Measurements from ENCODE around the gene DGKG.

GRCh38 chr3:186109897-186110803 lies 251.9 kb downstream of the DGKG start:
- no peak for TF ChIP-seq POLR2AphosphoS5 (IDR thresholded peaks at IDR 0.05)
- TF ChIP-seq, protein P1, sequence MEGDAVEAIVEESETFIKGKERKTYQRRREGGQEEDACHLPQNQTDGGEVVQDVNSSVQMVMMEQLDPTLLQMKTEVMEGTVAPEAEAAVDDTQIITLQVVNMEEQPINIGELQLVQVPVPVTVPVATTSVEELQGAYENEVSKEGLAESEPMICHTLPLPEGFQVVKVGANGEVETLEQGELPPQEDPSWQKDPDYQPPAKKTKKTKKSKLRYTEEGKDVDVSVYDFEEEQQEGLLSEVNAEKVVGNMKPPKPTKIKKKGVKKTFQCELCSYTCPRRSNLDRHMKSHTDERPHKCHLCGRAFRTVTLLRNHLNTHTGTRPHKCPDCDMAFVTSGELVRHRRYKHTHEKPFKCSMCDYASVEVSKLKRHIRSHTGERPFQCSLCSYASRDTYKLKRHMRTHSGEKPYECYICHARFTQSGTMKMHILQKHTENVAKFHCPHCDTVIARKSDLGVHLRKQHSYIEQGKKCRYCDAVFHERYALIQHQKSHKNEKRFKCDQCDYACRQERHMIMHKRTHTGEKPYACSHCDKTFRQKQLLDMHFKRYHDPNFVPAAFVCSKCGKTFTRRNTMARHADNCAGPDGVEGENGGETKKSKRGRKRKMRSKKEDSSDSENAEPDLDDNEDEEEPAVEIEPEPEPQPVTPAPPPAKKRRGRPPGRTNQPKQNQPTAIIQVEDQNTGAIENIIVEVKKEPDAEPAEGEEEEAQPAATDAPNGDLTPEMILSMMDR (IDR thresholded peaks at IDR 0.05): no peak
